A549 (cell line): Measurements from ENCODE around the gene CHCHD6.

Experiments used
- RAD21 ChIP-seq, 2 experiments: fragments of >200 bp in 1 of 2; sonication (Bioruptor Twin) in 1 of 2; formaldehyde crosslinking in 1 of 2; IDR thresholded peaks in 1 of 2; conservative IDR thresholded peaks in 1 of 2; 2 replicates in 1 of 2; 3 replicates in 1 of 2; pipeline ENCODE4 v1.6.1; 2012 to 2018; ENCODE audit warnings: inconsistent platforms in 1 of 2
- ZC3H11A ChIP-seq: fragments of 450-650 bp; IDR thresholded peaks from 2 replicates; pipeline ENCODE4 v1.6.1; 2014; ENCODE audit warnings: antibody characterized with exemption, mild to moderate bottlenecking

DNA sequence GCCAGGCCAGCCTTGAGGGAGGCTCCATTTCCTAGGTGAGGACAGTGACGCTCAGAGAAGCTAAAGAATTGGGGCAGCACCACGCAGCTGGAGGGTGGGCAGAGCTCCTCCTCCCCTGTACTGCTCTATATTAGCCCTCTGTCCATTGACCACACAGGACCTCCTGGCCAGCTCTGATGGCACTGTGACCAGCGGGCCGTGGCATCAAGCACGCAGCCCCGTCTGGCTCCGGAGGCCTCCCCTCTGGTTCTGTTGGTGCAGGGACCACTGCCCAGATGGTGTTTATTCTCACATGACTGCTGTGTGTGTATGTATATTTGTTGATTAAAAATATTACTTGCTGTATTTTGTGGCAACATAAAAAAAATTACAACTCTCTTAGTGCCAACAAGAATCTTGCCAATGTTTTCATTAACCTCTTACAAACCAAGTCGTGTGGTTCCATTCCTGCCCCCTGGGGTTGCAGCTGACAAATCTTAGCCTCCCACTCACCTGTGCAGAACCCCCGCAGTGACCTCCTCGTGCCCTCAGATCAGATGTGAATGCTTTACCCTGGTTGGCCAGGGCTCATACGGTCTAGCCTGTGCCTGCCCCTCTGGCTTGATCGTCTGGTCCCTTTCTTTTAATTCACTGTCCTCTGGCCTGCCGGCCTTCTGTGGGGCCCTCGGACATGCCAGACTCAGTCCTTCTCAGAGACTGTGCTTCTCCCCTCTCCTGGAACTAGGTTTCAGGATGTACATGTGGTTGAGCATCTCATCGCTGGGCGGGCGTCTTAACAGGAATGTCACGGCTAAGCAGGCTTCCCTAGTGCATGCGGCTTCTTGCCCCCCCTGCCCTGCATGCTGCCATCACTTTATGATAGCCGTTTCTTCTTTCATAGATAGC lies 14.8 kb downstream of the CHCHD6 start:
- TF ChIP-seq RAD21 (conservative IDR thresholded peaks at IDR 0.05 in 1 of 2, IDR thresholded peaks at IDR 0.05 in 1 of 2) (no peak), ZC3H11A (no peak)
